SK-N-SH treated with all-trans-retinoic acid at 6 μM for 48 hours (cell line): ENCODE results near the gene CDCA5.

Experiments used
- ARNTL ChIP-seq: fragments of 450-650 bp; formaldehyde crosslinking; IDR thresholded peaks from 2 replicates; pipeline ENCODE4 v1.5.0; 2020; ENCODE audit warnings: low read depth, mild to moderate bottlenecking, moderate library complexity, borderline replicate concordance
- ESRRG ChIP-seq: fragments of 250-450 bp; sonication (Bioruptor Pico); IDR thresholded peaks from 2 replicates; pipeline ENCODE4 v1.6.1; 2021; ENCODE audit warnings: mild to moderate bottlenecking
- GLIS3 ChIP-seq: fragments of 250-450 bp; sonication (Bioruptor Pico); IDR thresholded peaks from 2 replicates; pipeline ENCODE4 v1.5.0; 2020; ENCODE audit warnings: mild to moderate bottlenecking, moderate library complexity
- ISL1 ChIP-seq: fragments of 250-450 bp; sonication (Bioruptor Pico); IDR thresholded peaks from 2 replicates; pipeline ENCODE4 v2.1.2; 2022; ENCODE audit warnings: mild to moderate bottlenecking, moderate library complexity
- PPARA ChIP-seq: fragments of 250-450 bp; sonication (Bioruptor Pico); IDR thresholded peaks from 2 replicates; pipeline ENCODE4 v1.5.0; 2020; ENCODE audit warnings: mild to moderate bottlenecking, borderline replicate concordance
- RARB ChIP-seq: fragments of 250-450 bp; sonication (Bioruptor Pico); IDR thresholded peaks from 2 replicates; pipeline ENCODE4 v1.8.0; 2021; ENCODE audit warnings: mild to moderate bottlenecking, moderate library complexity
- SNAI2 ChIP-seq: fragments of 250-450 bp; sonication (Bioruptor Pico); IDR thresholded peaks from 2 replicates; pipeline ENCODE4 v1.5.0; 2020; ENCODE audit warnings: mild to moderate bottlenecking, moderate library complexity
- ZFP3 ChIP-seq: fragments of 250-450 bp; sonication (Bioruptor Pico); IDR thresholded peaks from 2 replicates; pipeline ENCODE4 v1.5.0; 2020; ENCODE audit warnings: mild to moderate bottlenecking, moderate library complexity
- ZFP30 ChIP-seq: fragments of 450-650 bp; formaldehyde crosslinking; IDR thresholded peaks from 2 replicates; pipeline ENCODE4 v1.5.0; 2022; ENCODE audit warnings: mild to moderate bottlenecking, moderate library complexity
- ZNF70 ChIP-seq: fragments of 450-650 bp; formaldehyde crosslinking; IDR thresholded peaks from 2 replicates; pipeline ENCODE4 v1.5.0; 2020; ENCODE audit warnings: mild to moderate bottlenecking, moderate library complexity
- TF ChIP-seq, protein P1 (sequence below): fragments of 250-450 bp; sonication (Bioruptor Pico); IDR thresholded peaks from 2 replicates; pipeline ENCODE4 v1.5.1; 2020; ENCODE audit warnings: low read depth, mild to moderate bottlenecking, moderate library complexity
- TF ChIP-seq, protein P2 (sequence below): fragments of 250-450 bp; sonication (Bioruptor Pico); IDR thresholded peaks from 2 replicates; pipeline ENCODE4 v1.5.0; 2020; ENCODE audit warnings: mild to moderate bottlenecking, moderate library complexity
- TF ChIP-seq, protein P3 (sequence below): fragments of 250-450 bp; sonication (Bioruptor Pico); IDR thresholded peaks from 2 replicates; pipeline ENCODE4 v1.8.0; 2020; ENCODE audit warnings: mild to moderate bottlenecking, moderate library complexity, borderline replicate concordance

DNA sequence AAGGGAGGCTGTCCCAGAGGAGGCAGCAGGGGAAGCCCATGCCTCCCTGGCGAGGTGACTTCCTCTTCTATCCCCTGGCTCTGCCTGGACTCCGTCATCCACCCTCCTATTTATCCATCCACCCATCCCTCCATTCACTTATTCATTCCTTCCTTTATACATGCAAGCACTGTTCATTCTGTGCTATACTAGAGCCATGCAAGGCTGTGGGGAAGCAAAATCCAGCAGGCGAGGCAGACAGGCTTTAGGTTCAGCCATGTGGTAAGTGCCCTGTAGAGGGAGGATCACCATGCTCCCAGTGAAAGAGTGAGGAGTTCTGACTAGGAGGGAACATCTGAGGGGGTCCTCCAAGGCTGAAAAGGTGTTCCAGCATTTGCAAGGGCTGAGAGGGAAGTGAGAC lies 24.3 kb downstream of the CDCA5 start:
- no peak for TF ChIP-seq ESRRG (CRISPR knock-in tag)
- TF ChIP-seq ISL1 (CRISPR knock-in tag), result no peak
- TF ChIP-seq, protein P1, sequence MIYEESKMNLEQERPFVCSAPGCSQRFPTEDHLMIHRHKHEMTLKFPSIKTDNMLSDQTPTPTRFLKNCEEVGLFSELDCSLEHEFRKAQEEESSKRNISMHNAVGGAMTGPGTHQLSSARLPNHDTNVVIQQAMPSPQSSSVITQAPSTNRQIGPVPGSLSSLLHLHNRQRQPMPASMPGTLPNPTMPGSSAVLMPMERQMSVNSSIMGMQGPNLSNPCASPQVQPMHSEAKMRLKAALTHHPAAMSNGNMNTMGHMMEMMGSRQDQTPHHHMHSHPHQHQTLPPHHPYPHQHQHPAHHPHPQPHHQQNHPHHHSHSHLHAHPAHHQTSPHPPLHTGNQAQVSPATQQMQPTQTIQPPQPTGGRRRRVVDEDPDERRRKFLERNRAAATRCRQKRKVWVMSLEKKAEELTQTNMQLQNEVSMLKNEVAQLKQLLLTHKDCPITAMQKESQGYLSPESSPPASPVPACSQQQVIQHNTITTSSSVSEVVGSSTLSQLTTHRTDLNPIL, result no peak
- no peak for TF ChIP-seq PPARA (CRISPR knock-in tag)
- TF ChIP-seq SNAI2 (CRISPR knock-in tag), result no peak
- TF ChIP-seq GLIS3 (CRISPR knock-in tag), result no peak
- TF ChIP-seq, protein P2, sequence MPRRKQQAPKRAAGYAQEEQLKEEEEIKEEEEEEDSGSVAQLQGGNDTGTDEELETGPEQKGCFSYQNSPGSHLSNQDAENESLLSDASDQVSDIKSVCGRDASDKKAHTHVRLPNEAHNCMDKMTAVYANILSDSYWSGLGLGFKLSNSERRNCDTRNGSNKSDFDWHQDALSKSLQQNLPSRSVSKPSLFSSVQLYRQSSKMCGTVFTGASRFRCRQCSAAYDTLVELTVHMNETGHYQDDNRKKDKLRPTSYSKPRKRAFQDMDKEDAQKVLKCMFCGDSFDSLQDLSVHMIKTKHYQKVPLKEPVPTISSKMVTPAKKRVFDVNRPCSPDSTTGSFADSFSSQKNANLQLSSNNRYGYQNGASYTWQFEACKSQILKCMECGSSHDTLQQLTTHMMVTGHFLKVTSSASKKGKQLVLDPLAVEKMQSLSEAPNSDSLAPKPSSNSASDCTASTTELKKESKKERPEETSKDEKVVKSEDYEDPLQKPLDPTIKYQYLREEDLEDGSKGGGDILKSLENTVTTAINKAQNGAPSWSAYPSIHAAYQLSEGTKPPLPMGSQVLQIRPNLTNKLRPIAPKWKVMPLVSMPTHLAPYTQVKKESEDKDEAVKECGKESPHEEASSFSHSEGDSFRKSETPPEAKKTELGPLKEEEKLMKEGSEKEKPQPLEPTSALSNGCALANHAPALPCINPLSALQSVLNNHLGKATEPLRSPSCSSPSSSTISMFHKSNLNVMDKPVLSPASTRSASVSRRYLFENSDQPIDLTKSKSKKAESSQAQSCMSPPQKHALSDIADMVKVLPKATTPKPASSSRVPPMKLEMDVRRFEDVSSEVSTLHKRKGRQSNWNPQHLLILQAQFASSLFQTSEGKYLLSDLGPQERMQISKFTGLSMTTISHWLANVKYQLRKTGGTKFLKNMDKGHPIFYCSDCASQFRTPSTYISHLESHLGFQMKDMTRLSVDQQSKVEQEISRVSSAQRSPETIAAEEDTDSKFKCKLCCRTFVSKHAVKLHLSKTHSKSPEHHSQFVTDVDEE (CRISPR knock-in tag), result no peak
- TF ChIP-seq, protein P3, sequence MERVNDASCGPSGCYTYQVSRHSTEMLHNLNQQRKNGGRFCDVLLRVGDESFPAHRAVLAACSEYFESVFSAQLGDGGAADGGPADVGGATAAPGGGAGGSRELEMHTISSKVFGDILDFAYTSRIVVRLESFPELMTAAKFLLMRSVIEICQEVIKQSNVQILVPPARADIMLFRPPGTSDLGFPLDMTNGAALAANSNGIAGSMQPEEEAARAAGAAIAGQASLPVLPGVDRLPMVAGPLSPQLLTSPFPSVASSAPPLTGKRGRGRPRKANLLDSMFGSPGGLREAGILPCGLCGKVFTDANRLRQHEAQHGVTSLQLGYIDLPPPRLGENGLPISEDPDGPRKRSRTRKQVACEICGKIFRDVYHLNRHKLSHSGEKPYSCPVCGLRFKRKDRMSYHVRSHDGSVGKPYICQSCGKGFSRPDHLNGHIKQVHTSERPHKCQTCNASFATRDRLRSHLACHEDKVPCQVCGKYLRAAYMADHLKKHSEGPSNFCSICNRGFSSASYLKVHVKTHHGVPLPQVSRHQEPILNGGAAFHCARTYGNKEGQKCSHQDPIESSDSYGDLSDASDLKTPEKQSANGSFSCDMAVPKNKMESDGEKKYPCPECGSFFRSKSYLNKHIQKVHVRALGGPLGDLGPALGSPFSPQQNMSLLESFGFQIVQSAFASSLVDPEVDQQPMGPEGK, result no peak
- no peak for TF ChIP-seq RARB (CRISPR knock-in tag)
- TF ChIP-seq ARNTL, result no peak
- TF ChIP-seq ZFP30 (CRISPR knock-in tag), result no peak
- no peak for TF ChIP-seq ZNF70 (CRISPR knock-in tag)
- TF ChIP-seq ZFP3, result no peak
